Neural cell (in vitro differentiated cells): ENCODE measurements around the gene NEXN. TPM values are rescaled to one million over a fixed set of nuclear protein-coding genes. Genes with fewer than 3 reads are reported as not detected.

ENCODE experiments used
- H2AFZ ChIP-seq: fragments of 200-600, 300-800 bp; sonication (generic), shearing (Covaris generic); 2 replicates; pipeline ENCODE4 v1.6.0; 2014; ENCODE audit warnings: low read depth, mild to moderate bottlenecking, antibody characterized with exemption, low read length, moderate library complexity
- H3F3A ChIP-seq: fragments of 200-600 bp; shearing (Covaris generic); 2 replicates; pipeline ENCODE4 v1.6.1; 2016; ENCODE audit warnings: mild to moderate bottlenecking, moderate library complexity, mixed read lengths, antibody characterized with exemption, low read length; ENCODE audit not compliant: insufficient read depth, poor library complexity, severe bottlenecking
- H3K27ac ChIP-seq: fragments of 200-600, 300-800 bp; sonication (generic), shearing (Covaris generic); 2 replicates; pipeline ENCODE4 v1.5.1; 2014; ENCODE audit warnings: mild to moderate bottlenecking, low read length, moderate library complexity
- H3K27me3 ChIP-seq: fragments of 300-800, 200-600 bp; sonication (generic), shearing (Covaris generic); 2 replicates; pipeline ENCODE4 v1.6.0; 2014; ENCODE audit warnings: mild to moderate bottlenecking, low read depth, low read length, moderate library complexity; ENCODE audit not compliant: insufficient read depth
- H3K36me3 ChIP-seq: fragments of 300-800, 200-600 bp; sonication (generic), shearing (Covaris generic); 2 replicates; pipeline ENCODE4 v1.5.1; 2014; ENCODE audit warnings: mild to moderate bottlenecking, antibody characterized with exemption, low read length, moderate library complexity; ENCODE audit not compliant: insufficient read depth
- H3K4me2 ChIP-seq: fragments of 300-800, 200-600 bp; sonication (generic), shearing (Covaris generic); 2 replicates; pipeline ENCODE4 v1.6.0; 2014; ENCODE audit warnings: mild to moderate bottlenecking, low read length
- H3K4me3 ChIP-seq: fragments of 300-800, 200-600 bp; sonication (generic), shearing (Covaris generic); 2 replicates; pipeline ENCODE4 v1.5.1; 2014; ENCODE audit warnings: mild to moderate bottlenecking, low read length, moderate library complexity
- H3K79me2 ChIP-seq: fragments of 200-600 bp; shearing (Covaris generic); replicated peaks from 2 replicates; pipeline ENCODE4 v1.6.0; 2014; ENCODE audit warnings: mild to moderate bottlenecking, low read length, moderate library complexity; ENCODE audit not compliant: insufficient read depth
- H3K9ac ChIP-seq: fragments of 300-800, 200-600 bp; sonication (generic), shearing (Covaris generic); 2 replicates; pipeline ENCODE4 v1.6.1; 2016; ENCODE audit warnings: mild to moderate bottlenecking, low read length, mixed read lengths
- H3K9me2 ChIP-seq: fragments of 200-600 bp; shearing (Covaris generic); 2 replicates; pipeline ENCODE4 v1.6.1; 2016; ENCODE audit warnings: mild to moderate bottlenecking, low read length, mixed read lengths; ENCODE audit not compliant: insufficient read depth
- H3K9me3 ChIP-seq: fragments of 200-600, 300-800 bp; sonication (generic), shearing (Covaris generic); 2 replicates; pipeline ENCODE4 v1.6.1; 2016; ENCODE audit warnings: mild to moderate bottlenecking, mixed run types, low read length, moderate library complexity, mixed read lengths
- H4K20me1 ChIP-seq: fragments of 200-600 bp; shearing (Covaris generic); 2 replicates; pipeline ENCODE4 v1.6.1; 2016; ENCODE audit warnings: mild to moderate bottlenecking, mixed run types; ENCODE audit not compliant: insufficient read depth
- CTCF ChIP-seq: fragments of 450-650 bp; IDR thresholded peaks from 2 replicates; pipeline ENCODE4 v1.5.1; 2014; ENCODE audit warnings: antibody characterized with exemption, mild to moderate bottlenecking, moderate library complexity; ENCODE audit not compliant: poor library complexity, severe bottlenecking
- EP300 ChIP-seq: fragments of 450-650 bp; conservative IDR thresholded peaks from 2 replicates; pipeline ENCODE4 v1.6.1; 2014; ENCODE audit warnings: antibody characterized with exemption, mild to moderate bottlenecking, moderate library complexity; ENCODE audit not compliant: poor library complexity, severe bottlenecking
- EZH2 ChIP-seq: fragments of 200-600, 300-800 bp; shearing (Covaris generic), sonication (generic); IDR thresholded peaks from 2 replicates; pipeline ENCODE4 v1.6.1; 2014; ENCODE audit warnings: antibody characterized with exemption, low read length, borderline replicate concordance, mild to moderate bottlenecking; ENCODE audit not compliant: insufficient read depth, poor library complexity, severe bottlenecking
- MXI1 ChIP-seq: fragments of 450-650 bp; conservative IDR thresholded peaks from 2 replicates; pipeline ENCODE4 v1.6.1; 2014; ENCODE audit warnings: antibody characterized with exemption, mild to moderate bottlenecking; ENCODE audit not compliant: poor library complexity, severe bottlenecking
- POLR2AphosphoS5 ChIP-seq: IDR thresholded peaks from 2 replicates; pipeline ENCODE4 v1.6.1; 2012
- RAD21 ChIP-seq: fragments of 450-650 bp; conservative IDR thresholded peaks from 2 replicates; pipeline ENCODE4 v1.6.1; 2014; ENCODE audit warnings: antibody characterized with exemption, mild to moderate bottlenecking, moderate library complexity
- SMC3 ChIP-seq: fragments of 450-650 bp; conservative IDR thresholded peaks from 2 replicates; pipeline ENCODE4 v1.6.1; 2014; ENCODE audit warnings: antibody characterized with exemption, mild to moderate bottlenecking, moderate library complexity; ENCODE audit not compliant: poor library complexity
- TAF1 ChIP-seq: IDR thresholded peaks from 2 replicates; pipeline ENCODE4 v1.6.1; 2012; ENCODE audit warnings: low read depth
- polyA plus RNA-seq: library from polyadenylated mRNA; depleted of rRNA; stranded (reverse); fragments of >200 nt; gene quantifications from 2 replicates; pipeline ENCODE4 v1.2.3, GENCODE V29; 2014
- TF ChIP-seq, protein P1 (sequence below): IDR thresholded peaks from 2 replicates; pipeline ENCODE4 v1.6.1; 2012; ENCODE audit warnings: borderline replicate concordance

The NEXN gene
- polyA plus RNA-seq, 1 donor from 2014 or later = 0.43 TPM

- H4K20me1 ChIP-seq = no peaks in the 10 kb centered on the region
- H3K79me2 ChIP-seq = no peaks in the 10 kb centered on the region
- no peaks in the 10 kb centered on the region for H3F3A ChIP-seq
- no peak overlapping the region for H3K4me3 ChIP-seq
- no peak overlapping the region for H2AFZ ChIP-seq
- TF ChIP-seq CTCF (no peak), RAD21 (no peak), EP300 (no peak), POLR2AphosphoS5 (no peak), SMC3 (no peak), TAF1 (no peak), EZH2 (no peak), MXI1 (no peak)
- TF ChIP-seq, protein P1, sequence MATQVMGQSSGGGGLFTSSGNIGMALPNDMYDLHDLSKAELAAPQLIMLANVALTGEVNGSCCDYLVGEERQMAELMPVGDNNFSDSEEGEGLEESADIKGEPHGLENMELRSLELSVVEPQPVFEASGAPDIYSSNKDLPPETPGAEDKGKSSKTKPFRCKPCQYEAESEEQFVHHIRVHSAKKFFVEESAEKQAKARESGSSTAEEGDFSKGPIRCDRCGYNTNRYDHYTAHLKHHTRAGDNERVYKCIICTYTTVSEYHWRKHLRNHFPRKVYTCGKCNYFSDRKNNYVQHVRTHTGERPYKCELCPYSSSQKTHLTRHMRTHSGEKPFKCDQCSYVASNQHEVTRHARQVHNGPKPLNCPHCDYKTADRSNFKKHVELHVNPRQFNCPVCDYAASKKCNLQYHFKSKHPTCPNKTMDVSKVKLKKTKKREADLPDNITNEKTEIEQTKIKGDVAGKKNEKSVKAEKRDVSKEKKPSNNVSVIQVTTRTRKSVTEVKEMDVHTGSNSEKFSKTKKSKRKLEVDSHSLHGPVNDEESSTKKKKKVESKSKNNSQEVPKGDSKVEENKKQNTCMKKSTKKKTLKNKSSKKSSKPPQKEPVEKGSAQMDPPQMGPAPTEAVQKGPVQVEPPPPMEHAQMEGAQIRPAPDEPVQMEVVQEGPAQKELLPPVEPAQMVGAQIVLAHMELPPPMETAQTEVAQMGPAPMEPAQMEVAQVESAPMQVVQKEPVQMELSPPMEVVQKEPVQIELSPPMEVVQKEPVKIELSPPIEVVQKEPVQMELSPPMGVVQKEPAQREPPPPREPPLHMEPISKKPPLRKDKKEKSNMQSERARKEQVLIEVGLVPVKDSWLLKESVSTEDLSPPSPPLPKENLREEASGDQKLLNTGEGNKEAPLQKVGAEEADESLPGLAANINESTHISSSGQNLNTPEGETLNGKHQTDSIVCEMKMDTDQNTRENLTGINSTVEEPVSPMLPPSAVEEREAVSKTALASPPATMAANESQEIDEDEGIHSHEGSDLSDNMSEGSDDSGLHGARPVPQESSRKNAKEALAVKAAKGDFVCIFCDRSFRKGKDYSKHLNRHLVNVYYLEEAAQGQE = no peak
- H3K9ac ChIP-seq = no peak overlapping the region
- no peaks in the 10 kb centered on the region for H3K27me3 ChIP-seq
- H3K9me3 ChIP-seq = no peaks in the 10 kb centered on the region
- H3K9me2 ChIP-seq = no peaks in the 10 kb centered on the region
- no peaks in the 10 kb centered on the region for H3K36me3 ChIP-seq
- H3K27ac ChIP-seq = no peak overlapping the region
- H3K4me2 ChIP-seq = no peak overlapping the region
These were observed 6.0 kb upstream of the NEXN start for GRCh38 chr1:77882411-77882810.

GRCh38 chr1:77888781-77889642 is 588 bp downstream of the NEXN start:
- Histone ChIP-seq H4K20me1 (no peaks in the 10 kb centered on the region), H3K9me3 (no peaks in the 10 kb centered on the region), H3F3A (no peaks in the 10 kb centered on the region), H3K27ac (no peak overlapping the region), H2AFZ (no peak overlapping the region), H3K79me2 (no peaks in the 10 kb centered on the region), H3K4me2 (peak overlapping the region; percentile 80), H3K4me3 (peak overlapping the region; percentile 80), H3K9ac (peak overlapping the region; percentile 50), H3K27me3 (peaks cover 18% of the 10 kb centered on the region), H3K9me2 (no peaks in the 10 kb centered on the region), H3K36me3 (no peaks in the 10 kb centered on the region)
- TF ChIP-seq, protein P1 = no peak
- TF ChIP-seq MXI1 (no peak), EP300 (no peak), SMC3 (no peak), RAD21 (no peak), TAF1 (no peak), POLR2AphosphoS5 (no peak), EZH2 (no peak), CTCF (no peak)
